Activated CD4-positive, CD25-positive, alpha-beta regulatory T cell treated with anti-CD3 and anti-CD28 coated beads, Interleukin-2, amount 50 U/mL, for 24 hours (primary cell): ENCODE results near the gene PALM.
"Not testable (repeated sequence)": the region's sequence is repeated elsewhere in the genome, so short reads cannot be mapped to it uniquely, and the experiment has no call there.

ENCODE experiments used
- ATAC-seq, 2 donors: fragments of 150-1000 bp; cut with Tn5 transposase; one replicate each; pipeline ENCODE4 v1.10.0; 2021; ENCODE audit warnings: mild to moderate bottlenecking in 1 of 2, moderate library complexity in 1 of 2

PALM gene

GRCh38 chr19:708154-709143, at the start of gene PALM:
TSS of gene PALM (plus strand) at chr19:708935. CDS start at chr19:709147, 212 bp downstream.
- no peak for ATAC-seq

- ATAC-seq, result no peak
These were observed 47.8 kb upstream of the PALM start for GRCh38 chr19:660793-661426.

- ATAC-seq, result peak; percentile 19 to 21
These were observed 47.1 kb upstream of the PALM start for GRCh38 chr19:661427-662196.

- peak; percentile 20 to 37 for ATAC-seq
These were observed 46.4 kb upstream of the PALM start for GRCh38 chr19:662207-662961.

GRCh38 chr19:662962-663681, 45.6 kb upstream of the PALM start, which contains the start of gene RNF126:
TSS of gene RNF126 (minus strand) at chr19:663214. CDS start at chr19:663121, 93 bp downstream.
- peak; percentile 45 to 53 for ATAC-seq

GRCh38 chr19:663682-664117, 45.0 kb upstream of the PALM start:
- no peak for ATAC-seq

- ATAC-seq, result no peak
These were observed 43.8 kb upstream of the PALM start for GRCh38 chr19:664913-665443.

GRCh38 chr19:666985-667573, 41.7 kb upstream of the PALM start:
- ATAC-seq, result not testable (repeated sequence)

- ATAC-seq, result not testable (repeated sequence)
These were observed 39.9 kb upstream of the PALM start for GRCh38 chr19:668675-669434.

- ATAC-seq, result no peak
These were observed 38.1 kb upstream of the PALM start for GRCh38 chr19:670609-671075.

- no peak for ATAC-seq
These were observed 34.2 kb upstream of the PALM start for GRCh38 chr19:674282-675151.

- no peak for ATAC-seq
These were observed 32.8 kb upstream of the PALM start for GRCh38 chr19:676007-676338.

- ATAC-seq, result no peak
These were observed 32.2 kb upstream of the PALM start, which contains the start of gene FSTL3 for GRCh38 chr19:676339-677105. TSS of gene FSTL3 (plus strand) at chr19:676392. CDS start at chr19:676424, 32 bp downstream.

GRCh38 chr19:677201-677600, 31.5 kb upstream of the PALM start:
- no peak for ATAC-seq

- ATAC-seq, result no peak
These were observed 30.9 kb upstream of the PALM start for GRCh38 chr19:677601-678436.

GRCh38 chr19:678791-679388, 29.8 kb upstream of the PALM start:
- no peak for ATAC-seq
